Measurements from ENCODE around the gene LSS. TPM values are rescaled to one million over a fixed set of nuclear protein-coding genes. Genes with fewer than 3 reads are reported as not detected.

The LSS gene
- total RNA-seq, 1 donor from 2014 or later, result 91.0 TPM

- intact Hi-C loops (cut with DNase I), result no loop called here
- H3K4me3 ChIP-seq, result no peak overlapping the region
Observed at GRCh38 chr21:46154155-46154954, 74.2 kb downstream of the LSS start.

GRCh38 chr21:46153247-46154154 is 75.1 kb downstream of the LSS start:
- peak; percentile 57 for DNase-seq
- no peaks in the 10 kb centered on the region for H3K9me3 ChIP-seq
- no peaks in the 10 kb centered on the region for H3K36me3 ChIP-seq
- peak; percentile 76 for TF ChIP-seq CTCF (IDR thresholded peaks at IDR 0.05)
- H3K27ac ChIP-seq, result no peak overlapping the region
- peak; percentile 69 to 72 for ATAC-seq
- intact Hi-C loops (cut with DNase I), result no loop called here
- H3K27me3 ChIP-seq (ENCODE audit: low read depth), result no peaks in the 10 kb centered on the region
- peaks cover 11% of the 10 kb centered on the region for H3K4me1 ChIP-seq
- H3K4me3 ChIP-seq, result peak overlapping the region; percentile 37

More at GRCh38 chr21:46154155-46154954, 74.2 kb downstream of the LSS start:
- DNase-seq, result peak; percentile 36
- Histone ChIP-seq H3K9me3 (no peaks in the 10 kb centered on the region), H3K4me1 (peaks cover 11% of the 10 kb centered on the region), H3K27me3 (ENCODE audit: low read depth) (no peaks in the 10 kb centered on the region), H3K27ac (no peak overlapping the region), H3K36me3 (no peaks in the 10 kb centered on the region)
- no peak for ATAC-seq
- TF ChIP-seq CTCF (IDR thresholded peaks at IDR 0.05), result no peak

- TF ChIP-seq CTCF (IDR thresholded peaks at IDR 0.05), result no peak
- H3K9me3 ChIP-seq, result no peaks in the 10 kb centered on the region
- no peaks in the 10 kb centered on the region for H3K36me3 ChIP-seq
- H3K27me3 ChIP-seq (ENCODE audit: low read depth), result no peaks in the 10 kb centered on the region
- peak; percentile 11 to 25 for ATAC-seq
- H3K4me1 ChIP-seq, result peaks cover 11% of the 10 kb centered on the region
- peak overlapping the region; percentile 37 for H3K4me3 ChIP-seq
- no peak for DNase-seq
- intact Hi-C loops (cut with DNase I), result no loop called here
- H3K27ac ChIP-seq, result no peak overlapping the region
Observed at GRCh38 chr21:46152927-46153246, 75.7 kb downstream of the LSS start.

- peaks cover 11% of the 10 kb centered on the region for H3K4me1 ChIP-seq
Observed at GRCh38 chr21:46151989-46152926, 76.3 kb downstream of the LSS start.

More at GRCh38 chr21:46151989-46152926, 76.3 kb downstream of the LSS start:
- Histone ChIP-seq H3K27ac (no peak overlapping the region), H3K9me3 (no peaks in the 10 kb centered on the region), H3K36me3 (no peaks in the 10 kb centered on the region), H3K4me3 (no peak overlapping the region), H3K27me3 (ENCODE audit: low read depth) (no peaks in the 10 kb centered on the region)
- DNase-seq (no peak), ATAC-seq (no peak)
- no peak for TF ChIP-seq CTCF (IDR thresholded peaks at IDR 0.05)
- intact Hi-C loops (cut with DNase I), result no loop called here
